GM19397 (cell line): ENCODE measurements around the gene FLOT1.

Source experiments
- ATAC-seq: cut with Tn5 transposase; IDR thresholded peaks from one replicate; pipeline ENCODE4 v1.9.1; 2021; ENCODE audit warnings: mild to moderate bottlenecking, moderate library complexity; ENCODE audit not compliant: unreplicated experiment

FLOT1 gene, protein sequence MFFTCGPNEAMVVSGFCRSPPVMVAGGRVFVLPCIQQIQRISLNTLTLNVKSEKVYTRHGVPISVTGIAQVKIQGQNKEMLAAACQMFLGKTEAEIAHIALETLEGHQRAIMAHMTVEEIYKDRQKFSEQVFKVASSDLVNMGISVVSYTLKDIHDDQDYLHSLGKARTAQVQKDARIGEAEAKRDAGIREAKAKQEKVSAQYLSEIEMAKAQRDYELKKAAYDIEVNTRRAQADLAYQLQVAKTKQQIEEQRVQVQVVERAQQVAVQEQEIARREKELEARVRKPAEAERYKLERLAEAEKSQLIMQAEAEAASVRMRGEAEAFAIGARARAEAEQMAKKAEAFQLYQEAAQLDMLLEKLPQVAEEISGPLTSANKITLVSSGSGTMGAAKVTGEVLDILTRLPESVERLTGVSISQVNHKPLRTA

DNA sequence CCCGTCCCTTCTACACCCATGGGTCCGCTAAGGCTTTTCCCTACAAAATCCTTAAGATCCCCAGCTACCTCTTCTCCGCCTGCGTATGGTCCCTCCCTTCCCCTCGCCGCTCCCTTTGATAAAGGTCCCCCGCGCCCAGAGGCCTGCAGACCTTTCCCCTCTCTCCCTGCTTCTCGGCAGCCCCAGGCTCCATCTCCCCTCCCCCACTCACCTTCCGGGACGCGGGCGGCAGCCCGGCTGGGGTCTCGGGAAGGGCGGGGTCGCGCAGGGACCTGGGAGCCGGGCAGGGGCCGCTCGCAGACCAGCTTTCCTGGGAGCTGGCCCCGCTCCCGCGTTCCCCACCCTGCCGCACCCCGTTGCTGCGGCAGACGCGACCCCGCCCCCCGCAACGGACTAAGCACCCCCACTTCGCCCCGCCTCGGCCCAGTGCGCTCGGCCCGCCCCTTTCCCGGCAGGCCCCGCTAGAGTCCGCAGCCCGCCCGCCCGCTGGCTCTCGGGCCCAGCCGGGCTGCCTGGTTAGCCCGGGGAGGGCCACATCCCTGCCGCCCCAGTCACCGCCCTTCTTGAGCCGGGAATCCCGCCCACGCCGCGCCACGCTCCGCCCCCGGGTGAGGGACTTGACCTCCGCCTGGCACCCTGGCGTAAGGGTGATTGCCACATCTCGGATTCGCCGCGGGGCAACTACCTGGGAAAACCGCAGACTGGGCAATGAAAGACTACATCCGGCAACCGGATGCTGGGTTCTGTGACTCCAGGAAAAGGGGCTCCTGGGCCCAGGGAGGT, at the start of gene FLOT1:
Gene FLOT1, minus strand, starts transcription at position 372 of the 783 bp plus-strand sequence. CDS start 498 bp downstream, outside the sequence.
- peak; percentile 68 for ATAC-seq

DNA sequence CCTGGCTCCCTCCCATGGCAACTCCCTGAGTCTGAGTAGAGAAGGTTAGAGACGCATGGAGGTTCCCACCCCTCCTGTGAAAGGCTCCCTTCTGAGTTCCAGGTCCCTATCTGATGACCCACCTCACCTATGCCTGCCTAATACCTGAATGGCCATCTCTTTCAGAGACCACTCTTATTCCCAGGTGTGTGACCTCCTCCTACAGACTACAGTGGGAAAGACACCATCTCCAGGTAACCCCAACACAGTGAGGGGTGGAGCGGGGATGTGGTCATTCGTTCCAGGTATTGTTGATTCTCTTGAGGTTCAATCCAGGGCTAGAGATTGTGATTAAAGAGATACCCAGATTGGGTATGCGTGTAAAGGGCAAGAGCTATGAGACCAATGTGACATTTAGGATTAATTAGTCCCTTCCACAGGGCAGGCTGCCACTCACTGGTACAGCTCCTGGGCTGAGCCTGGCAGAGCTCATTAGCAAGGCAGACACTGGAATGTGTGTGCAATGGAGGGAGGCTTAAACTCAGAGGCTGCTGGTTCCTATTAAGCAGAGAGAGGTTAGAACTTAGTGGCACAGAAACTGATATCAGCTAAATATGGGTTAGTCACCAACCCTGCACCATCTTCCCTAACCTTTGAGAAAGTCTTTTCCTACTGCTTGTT, 48.4 kb upstream of the FLOT1 start:
- no peak for ATAC-seq

DNA sequence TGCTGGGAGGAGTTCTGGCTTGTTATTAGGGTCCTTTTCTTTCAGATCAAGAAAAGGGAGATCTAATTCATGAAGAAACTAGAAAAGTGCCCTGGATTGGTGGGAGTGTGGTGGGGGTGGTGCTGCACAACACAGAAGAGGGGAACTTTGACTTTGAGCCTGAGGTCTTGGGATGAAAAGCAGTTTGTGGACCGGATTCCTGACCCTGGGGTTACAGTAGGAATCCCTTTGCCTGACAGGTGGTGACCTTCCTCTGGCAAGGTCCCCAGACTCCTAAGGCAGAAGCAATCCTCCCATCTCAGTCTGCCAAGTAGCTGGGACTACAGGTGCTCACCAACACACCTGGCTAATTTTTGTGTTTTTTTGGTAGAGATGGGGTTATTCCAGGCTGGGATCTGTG, 47.1 kb upstream of the FLOT1 start:
- ATAC-seq = no peak

DNA sequence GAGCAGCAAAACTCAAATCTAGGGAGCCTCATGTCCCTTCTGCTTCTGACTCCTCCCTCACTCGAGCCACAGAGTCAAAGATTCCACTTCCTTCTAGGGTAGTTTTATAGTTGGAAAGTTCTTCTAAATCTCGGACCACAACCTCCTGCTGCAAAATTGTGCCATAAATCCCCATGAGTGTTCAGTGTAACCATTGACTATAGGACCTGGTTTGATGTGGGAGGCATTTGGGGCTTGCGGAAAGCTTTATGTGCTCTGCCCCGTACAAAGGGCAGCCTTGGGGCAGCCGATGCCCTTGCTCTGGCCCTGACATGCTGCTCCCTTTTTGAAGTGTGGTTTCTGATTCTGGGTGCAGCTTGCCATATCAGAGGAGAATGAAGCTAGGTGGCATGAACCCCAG, 45.5 kb upstream of the FLOT1 start:
- no peak for ATAC-seq

DNA sequence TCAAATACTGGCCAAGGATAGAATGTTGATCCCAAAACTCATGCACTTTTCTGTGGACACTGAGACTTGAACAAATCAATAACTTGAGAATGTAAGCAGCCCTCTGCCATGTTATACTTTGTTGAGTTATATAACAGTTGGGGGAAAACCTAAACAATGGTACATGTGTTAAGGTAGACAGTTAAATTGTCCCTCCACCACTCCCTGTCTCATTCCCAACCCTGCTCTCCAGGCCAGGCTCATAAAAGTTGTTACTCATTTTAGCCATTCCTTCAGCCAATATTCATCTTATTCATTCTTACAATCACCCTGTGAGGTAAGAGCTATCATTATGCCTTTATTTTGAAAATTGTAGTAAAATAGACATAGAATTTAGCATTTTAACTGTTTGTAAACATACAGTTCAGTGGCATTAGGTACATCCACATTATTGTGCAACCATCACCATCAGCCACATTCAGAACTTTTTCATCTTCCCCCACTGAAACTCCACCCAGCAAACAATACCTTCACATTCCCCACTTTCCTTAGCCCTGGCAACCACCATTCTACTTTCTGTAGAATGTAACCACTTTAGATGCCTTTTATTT, 40.0 kb upstream of the FLOT1 start:
- no peak for ATAC-seq

DNA sequence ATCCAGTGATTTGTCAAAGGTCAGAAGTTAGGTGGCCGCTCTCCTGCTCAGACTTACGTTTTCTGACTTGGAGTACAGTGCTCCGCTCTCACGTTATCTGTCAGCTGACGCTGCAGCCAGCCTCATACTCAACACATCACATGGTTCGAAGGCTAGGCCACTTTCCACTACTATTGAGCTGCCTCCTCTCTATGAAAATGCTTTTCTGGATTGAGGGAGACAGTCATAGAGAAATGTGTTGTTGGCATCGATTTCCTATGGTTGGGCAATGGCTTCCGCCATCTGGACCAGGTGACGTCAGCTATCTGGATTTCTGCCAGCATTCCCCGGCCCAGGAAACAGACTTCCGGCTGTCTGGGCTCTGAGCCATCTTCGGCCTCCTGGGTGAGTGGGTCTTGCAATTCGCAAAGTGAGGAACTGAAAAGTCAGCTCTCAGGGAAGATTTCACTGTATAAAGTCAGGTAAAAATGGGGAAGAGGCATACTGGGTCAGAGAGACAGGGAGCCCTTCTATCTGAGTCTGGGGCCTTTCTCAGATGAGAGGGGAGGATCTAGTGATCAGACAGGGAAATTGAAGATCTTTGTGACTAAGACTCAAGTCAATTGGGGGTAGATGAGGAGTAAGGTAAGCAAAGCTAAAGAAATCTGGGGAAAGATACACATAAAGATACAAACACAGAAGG, 39.4 kb upstream of the FLOT1 start:
- no peak for ATAC-seq

DNA sequence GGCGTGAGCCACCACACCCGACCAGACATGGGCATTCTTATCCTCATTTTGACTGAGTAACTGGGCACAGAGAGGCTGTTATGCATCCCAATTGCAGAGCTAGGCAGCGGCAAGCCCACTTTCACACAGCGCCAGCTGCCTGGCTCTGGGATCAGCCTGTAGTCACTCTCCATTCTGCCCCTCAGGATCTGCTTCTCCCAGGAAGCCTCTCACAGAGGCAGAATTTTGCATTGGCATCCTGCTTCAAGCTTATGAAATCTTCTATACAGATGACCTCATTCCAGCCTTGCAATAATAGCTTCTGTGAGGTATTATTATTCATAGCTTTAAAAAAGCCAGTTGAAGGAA, 38.9 kb upstream of the FLOT1 start:
- ATAC-seq = no peak

DNA sequence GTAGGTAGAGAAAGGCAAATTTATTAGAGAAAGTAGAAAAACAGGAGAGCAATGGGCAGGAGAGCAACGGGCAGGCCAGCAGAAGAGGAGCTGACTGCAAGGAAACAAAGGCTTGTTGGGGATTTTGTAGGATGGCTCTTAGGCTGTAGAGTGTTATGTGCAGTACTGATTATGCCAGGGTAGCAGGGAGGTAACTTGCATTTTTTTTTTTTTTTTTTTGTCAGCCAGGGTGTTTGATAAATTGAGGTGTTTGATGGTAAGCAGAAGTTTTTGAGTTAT, 38.1 kb upstream of the FLOT1 start:
- ATAC-seq = no peak

DNA sequence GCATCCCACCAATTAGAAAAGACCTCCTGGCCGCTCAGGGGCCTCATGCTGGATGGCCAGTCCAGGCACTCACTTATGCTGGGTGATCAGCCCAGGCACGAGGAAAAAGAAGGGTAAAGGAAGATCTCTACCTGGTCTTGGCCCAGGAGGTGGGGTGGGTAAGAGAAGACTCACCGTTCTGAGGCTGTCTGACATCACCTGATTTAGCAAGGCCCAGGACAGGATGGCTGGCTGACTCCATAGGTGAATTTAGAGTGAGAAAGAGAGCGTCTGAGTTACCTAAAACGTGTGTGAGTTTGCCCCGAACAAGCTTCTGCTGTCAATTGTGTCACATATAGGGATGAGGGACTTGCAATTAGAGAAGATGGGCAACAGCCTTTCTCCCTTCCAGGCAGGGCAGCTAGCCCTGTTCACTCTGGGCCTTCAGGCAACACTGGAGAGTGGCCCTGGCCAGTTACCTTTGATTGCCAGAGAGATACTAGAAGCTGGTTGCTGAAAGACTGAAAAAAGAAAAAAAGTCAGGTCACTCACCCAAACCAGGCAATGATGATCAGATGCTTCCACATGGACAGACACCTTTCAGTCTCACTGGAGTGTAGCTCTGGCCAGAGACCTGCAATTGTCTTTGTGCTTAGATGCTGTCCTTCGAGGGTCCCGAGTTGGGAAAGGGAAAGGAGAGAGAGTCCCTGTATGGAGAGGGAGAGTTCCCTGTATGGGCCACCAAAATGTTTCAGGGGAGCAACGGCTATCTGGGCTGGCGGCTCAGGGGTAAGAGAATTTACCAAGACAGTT, 37.6 kb upstream of the FLOT1 start:
- ATAC-seq = no peak

DNA sequence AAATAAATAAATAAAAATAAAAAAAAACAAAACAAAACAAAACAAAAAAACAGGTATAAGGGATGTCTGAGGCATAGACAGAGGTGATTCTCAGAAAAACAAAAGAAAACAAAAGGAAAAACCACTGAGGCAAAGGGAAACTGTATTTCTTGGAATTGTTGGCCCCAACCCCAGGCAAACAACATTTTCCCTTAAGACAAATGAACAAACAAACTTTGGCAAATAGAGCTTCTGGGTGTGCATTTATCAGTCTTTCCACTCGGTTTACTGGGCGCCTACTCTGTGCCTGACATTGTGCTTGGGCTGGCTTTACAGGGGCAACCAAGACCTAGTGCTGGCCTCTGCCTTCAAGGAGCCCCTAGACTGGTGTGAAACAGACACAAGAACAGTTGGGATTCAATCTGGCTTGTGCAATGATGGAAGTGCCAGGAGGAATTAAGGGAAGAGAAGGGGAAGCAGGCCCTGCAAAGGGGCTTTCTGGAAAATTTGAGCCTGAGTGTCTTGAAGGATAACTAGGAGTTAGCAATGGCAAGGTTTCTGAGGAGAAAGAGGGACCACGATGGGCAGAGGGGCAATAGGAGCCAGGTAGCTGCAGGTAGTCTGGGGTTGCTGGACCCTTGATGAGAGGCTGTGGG, 35.6 kb upstream of the FLOT1 start:
- ATAC-seq = no peak

DNA sequence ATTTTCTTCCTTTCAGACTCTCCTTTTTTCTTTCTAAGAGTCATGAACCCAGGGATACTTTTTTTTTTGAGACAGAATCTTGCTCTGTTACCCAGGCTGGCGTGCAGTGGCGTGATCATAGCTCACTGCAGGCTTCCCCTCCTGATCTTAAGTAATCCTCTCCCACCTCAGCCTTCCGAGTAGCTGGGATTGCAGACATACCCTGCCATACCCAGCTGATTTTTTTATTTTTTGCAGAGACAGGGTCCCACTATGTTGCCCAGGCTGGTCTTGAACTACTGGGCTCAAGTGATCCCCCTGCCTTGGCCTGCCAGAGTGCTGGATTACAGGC, 34.6 kb upstream of the FLOT1 start:
- ATAC-seq = no peak

DNA sequence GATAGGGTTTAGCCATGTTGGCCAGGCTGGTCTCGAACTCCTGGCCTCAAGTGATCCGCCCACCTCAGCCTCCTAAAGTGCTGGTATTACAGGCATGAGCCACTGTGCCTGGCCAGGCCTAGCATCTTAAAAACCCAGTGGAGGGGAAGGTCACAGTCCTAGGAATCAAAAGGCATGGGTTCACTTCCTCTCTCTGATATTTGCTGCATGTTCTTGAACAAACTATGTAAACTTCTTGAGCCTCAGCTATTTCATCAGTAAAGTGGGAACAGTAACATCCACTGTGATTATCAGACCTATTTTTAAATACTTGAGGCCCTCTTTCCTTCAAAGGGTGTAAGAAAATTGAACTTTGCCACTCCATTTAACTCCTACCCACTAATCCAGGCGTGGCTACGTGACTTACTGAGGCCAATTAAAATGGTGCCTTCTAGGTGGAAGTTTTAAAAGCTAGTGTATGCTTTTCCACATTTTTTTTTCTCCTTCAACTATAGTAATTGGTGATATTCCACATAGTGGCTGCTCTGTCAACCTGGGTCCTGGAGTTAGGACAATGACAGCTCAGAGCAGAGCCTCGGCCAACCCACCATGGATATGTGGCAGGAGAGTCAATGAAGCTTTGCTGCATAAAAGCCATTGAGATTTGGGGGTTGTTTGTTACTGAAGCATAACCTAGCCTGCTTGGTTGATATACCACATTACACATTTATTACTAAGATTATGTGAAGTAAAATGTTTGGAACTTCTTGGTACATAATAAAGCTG, 34.1 kb upstream of the FLOT1 start:
- ATAC-seq = no peak

DNA sequence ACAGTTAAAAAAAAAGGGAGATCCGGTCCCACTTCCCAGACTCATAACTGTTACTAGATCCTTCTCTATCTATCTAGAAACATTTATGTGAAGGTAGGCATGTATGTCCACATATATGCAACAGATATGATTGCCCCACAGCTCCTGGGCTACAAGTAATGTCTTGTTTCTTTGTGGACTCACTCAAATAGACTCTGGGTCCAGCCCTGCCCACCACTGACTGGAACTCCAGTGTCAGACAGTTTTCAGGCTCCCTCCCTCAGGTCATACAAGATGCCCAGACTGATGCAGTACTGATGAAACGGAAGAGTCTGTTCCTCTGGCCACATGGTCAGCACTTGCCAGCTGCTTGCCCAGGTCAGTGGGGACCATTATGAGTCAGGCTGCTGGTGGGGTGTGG, 32.6 kb upstream of the FLOT1 start:
- ATAC-seq = no peak

DNA sequence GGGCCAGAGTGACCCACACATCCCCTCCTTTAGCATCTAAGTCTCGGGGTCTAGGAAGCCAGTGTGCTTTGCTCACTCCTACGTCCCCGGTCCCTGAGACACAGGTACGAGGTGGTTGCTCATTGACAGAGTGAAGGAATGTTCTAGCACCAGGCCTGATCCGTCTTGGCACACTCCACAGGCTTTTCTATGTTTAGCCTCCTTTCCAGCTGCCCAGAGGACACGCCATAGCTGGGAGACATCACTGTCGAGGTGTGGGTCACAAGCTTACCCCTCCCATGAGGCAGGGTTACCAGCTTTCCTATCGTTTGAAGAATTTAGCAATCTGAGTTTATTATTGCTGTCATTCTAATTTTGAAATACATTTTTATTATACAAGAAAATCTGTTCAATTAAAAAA, 32.2 kb upstream of the FLOT1 start:
- ATAC-seq = no peak

DNA sequence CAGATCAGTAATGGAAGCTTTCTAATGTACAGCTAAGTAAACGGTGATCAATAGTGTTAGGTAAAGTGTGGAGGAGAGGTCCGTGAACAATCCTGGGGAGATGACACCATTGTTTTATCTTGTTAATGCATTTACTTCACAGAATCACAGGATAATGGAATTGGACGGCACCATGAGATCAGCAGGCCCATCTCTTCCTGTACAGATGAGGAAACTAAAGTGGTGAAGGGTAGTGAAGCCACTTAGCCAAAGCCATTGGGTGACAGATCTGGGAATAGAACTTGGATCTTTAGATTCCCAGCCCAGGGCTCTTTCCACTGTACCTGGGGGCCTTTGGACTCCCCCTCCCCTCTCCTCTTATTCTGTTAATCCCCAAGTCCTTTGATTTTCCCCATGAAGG, 28.1 kb upstream of the FLOT1 start:
- ATAC-seq = no peak

DNA sequence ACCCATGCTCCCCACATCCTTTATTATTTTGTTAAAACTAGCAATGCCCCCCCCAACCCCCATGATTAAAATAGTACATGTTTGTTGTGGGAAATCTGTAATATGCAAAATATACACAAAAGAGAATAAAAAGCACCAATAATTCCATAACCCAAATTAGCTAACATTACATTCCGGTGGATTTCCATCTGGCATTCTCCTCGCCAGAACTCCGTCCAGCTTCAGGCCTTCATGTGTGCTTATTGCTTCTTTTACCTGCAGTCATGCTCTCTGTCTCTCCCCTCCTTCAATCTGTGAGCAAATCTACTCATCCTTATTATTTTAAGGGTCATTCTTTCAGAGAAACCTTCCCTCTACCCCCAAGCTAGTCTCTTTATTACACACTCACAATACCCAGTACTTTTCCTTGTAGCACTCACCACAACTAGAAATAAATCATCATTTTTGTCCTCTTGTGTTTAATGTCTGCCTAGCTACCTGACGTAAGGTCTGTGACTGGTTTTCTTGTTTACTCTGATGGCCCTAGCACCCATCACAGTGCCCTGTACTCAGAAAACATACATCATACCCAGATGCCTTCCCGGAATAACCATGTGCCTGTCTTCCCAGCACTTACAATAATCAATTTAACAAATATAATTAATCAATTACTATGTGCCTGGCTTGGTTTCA, 27.5 kb upstream of the FLOT1 start:
- no peak for ATAC-seq

DNA sequence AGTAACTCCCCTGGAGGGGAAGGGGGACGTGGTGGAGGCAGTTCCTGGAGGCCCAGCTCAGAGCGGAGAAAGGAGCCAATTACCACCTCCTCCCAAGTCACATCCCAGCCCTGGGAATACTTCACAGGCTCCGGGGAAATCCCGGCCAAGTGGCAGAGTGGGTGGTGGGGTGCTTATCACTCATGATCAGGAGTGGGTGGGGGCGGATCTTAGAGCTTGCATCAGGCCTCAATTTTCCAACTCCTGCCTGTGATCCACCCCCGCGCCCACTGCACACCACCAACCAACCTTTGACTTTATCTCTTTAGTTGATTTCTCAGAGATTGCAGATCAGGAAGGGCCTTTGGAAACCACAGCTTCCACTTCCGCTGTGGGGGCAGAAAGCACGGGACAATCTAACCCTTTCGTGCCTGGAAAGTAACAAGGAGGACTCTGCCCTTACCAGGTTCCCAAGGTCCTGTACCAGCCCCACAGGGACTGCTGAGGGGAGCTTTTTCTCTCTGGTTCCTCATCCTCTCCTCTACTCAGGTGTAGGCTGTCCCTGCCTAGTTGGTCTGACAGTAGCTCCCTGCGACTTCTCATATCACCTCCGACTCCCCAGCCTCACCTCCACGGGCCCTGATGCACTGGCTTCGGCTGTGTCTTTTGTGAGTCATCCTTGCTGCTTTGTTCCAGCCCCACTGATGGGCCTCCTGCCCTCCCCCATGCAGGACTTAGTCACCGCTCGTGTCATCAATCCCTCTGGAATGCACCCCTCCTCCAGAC, 26.8 kb upstream of the FLOT1 start:
- ATAC-seq = no peak

DNA sequence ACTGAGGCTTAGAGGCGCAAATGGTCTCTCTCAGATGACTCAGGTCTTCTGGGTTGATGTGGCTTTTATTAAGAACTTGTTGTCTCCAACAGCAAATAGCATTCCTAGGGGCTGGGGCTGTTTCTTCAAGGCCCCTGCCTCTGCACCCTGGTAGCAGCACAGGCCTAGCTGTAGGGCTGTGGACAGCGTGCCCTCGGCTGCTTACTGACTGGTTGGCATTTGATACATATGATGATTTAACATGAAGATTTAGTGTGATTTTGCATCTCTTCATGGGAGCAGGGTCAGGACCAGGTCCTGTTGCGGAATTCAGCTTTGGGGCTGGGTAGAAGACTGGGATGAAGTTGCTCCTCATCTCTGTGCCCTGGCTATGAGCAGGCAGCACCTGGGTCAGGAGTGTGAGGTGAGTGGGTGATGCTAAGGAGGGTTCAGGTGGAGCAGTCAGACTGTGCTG, 26.2 kb upstream of the FLOT1 start:
- no peak for ATAC-seq
